ENCODE data around the gene C6orf141.

DNA sequence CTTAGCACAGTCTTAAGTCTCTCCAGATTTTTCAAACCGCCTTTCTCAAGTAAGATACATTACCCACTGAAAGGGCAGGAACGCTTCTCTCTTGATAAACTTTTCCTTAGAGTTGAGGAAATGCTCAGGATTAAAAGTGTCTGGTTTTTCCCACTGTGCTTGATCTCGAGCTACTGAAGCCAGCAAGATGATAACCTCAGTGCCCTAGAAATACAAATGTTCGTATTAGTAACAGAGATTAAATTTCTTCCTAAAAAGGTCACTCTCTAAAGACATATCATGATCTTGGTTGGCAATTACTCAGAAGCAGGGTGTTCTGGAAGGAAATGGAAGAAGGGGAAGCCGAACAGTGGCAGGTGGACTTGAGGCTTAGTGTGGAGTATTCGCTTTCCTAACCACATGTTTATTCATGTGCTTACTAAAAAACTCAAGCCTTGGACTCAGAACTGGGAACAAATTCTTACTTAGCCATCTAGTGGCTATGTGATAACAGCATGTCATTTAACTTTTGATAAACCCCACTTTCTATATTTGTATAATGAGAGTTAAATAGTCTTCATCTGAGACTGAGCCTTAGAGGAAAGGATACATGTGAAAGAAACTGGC is 20.1 kb downstream of the C6orf141 start:
- no peak for TF ChIP-seq POLR2AphosphoS5 (IDR thresholded peaks at IDR 0.05; ENCODE audit: low read depth, low read length)
- TF ChIP-seq TAF1 (IDR thresholded peaks at IDR 0.05; ENCODE audit: borderline replicate concordance, insufficient read depth, low read length): no peak
- no peak for TF ChIP-seq SIN3A (IDR thresholded peaks at IDR 0.05; ENCODE audit: borderline replicate concordance, insufficient read depth, low read length)
- TF ChIP-seq FOXP2 (optimal IDR thresholded peaks at IDR 0.05; ENCODE audit: borderline replicate concordance, extremely low read depth, extremely low read length, insufficient read depth): no peak
- TF ChIP-seq, protein P1, sequence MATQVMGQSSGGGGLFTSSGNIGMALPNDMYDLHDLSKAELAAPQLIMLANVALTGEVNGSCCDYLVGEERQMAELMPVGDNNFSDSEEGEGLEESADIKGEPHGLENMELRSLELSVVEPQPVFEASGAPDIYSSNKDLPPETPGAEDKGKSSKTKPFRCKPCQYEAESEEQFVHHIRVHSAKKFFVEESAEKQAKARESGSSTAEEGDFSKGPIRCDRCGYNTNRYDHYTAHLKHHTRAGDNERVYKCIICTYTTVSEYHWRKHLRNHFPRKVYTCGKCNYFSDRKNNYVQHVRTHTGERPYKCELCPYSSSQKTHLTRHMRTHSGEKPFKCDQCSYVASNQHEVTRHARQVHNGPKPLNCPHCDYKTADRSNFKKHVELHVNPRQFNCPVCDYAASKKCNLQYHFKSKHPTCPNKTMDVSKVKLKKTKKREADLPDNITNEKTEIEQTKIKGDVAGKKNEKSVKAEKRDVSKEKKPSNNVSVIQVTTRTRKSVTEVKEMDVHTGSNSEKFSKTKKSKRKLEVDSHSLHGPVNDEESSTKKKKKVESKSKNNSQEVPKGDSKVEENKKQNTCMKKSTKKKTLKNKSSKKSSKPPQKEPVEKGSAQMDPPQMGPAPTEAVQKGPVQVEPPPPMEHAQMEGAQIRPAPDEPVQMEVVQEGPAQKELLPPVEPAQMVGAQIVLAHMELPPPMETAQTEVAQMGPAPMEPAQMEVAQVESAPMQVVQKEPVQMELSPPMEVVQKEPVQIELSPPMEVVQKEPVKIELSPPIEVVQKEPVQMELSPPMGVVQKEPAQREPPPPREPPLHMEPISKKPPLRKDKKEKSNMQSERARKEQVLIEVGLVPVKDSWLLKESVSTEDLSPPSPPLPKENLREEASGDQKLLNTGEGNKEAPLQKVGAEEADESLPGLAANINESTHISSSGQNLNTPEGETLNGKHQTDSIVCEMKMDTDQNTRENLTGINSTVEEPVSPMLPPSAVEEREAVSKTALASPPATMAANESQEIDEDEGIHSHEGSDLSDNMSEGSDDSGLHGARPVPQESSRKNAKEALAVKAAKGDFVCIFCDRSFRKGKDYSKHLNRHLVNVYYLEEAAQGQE (IDR thresholded peaks at IDR 0.05; ENCODE audit: insufficient read depth in 1 of 2, low read depth in 2 of 2, low read length in 2 of 2): no peak

Measured in PFSK-1 (cell line).